GM21619 (cell line): Measurements from ENCODE around the gene MYH3.
A peak's percentile ranks its signal among the peaks of the same experiment; 100 is the strongest.
"Not testable (repeated sequence)": the region's sequence is repeated elsewhere in the genome, so short reads cannot be mapped to it uniquely, and the experiment has no call there.

Experiments
- ATAC-seq: cut with Tn5 transposase; IDR thresholded peaks from one replicate; pipeline ENCODE4 v1.9.1; 2021; ENCODE audit not compliant: unreplicated experiment

Gene MYH3

GRCh38 chr17:10657148-10657547 lies at the start of gene MYH3:
TSS of gene MYH3 (minus strand) at chr17:10657309. CDS start at chr17:10655064, 2,245 bp downstream.
- no peak for ATAC-seq

- ATAC-seq: no peak
These were observed 48.6 kb upstream of the MYH3 start for GRCh38 chr17:10705727-10706126.

GRCh38 chr17:10702574-10702973 lies 45.5 kb upstream of the MYH3 start:
- no peak for ATAC-seq

GRCh38 chr17:10699856-10700255 lies 42.7 kb upstream of the MYH3 start:
- no peak for ATAC-seq

- ATAC-seq: no peak
These were observed 41.1 kb upstream of the MYH3 start for GRCh38 chr17:10698096-10698818.

- ATAC-seq: peak; percentile 92
These were observed 40.3 kb upstream of the MYH3 start, which contains the start of the genes ADPRM and SCO1 for GRCh38 chr17:10697092-10698081. TSS of gene ADPRM (plus strand) at chr17:10697594. CDS start at chr17:10704927, 7,333 bp downstream. TSS of gene SCO1 (minus strand) at chr17:10697533. CDS start at chr17:10697507, 26 bp downstream.

- ATAC-seq: not testable (repeated sequence)
These were observed 38.8 kb upstream of the MYH3 start for GRCh38 chr17:10695875-10696407.

GRCh38 chr17:10687499-10687898 lies 30.4 kb upstream of the MYH3 start:
- no peak for ATAC-seq

- no peak for ATAC-seq
These were observed 26.7 kb upstream of the MYH3 start for GRCh38 chr17:10683853-10684252.

GRCh38 chr17:10681866-10682446 lies 24.8 kb upstream of the MYH3 start:
- ATAC-seq: no peak

- no peak for ATAC-seq
These were observed 17.6 kb upstream of the MYH3 start for GRCh38 chr17:10674704-10675103.

- no peak for ATAC-seq
These were observed 16.2 kb upstream of the MYH3 start for GRCh38 chr17:10673312-10673711.

- no peak for ATAC-seq
These were observed 11.7 kb upstream of the MYH3 start for GRCh38 chr17:10668775-10669174.

- ATAC-seq: no peak
These were observed 9.8 kb upstream of the MYH3 start for GRCh38 chr17:10666906-10667305.

- ATAC-seq: no peak
These were observed 7.5 kb upstream of the MYH3 start for GRCh38 chr17:10664571-10664970.

- ATAC-seq: no peak
These were observed 6.1 kb upstream of the MYH3 start for GRCh38 chr17:10663231-10663630.

GRCh38 chr17:10661437-10661836 lies 4.3 kb upstream of the MYH3 start:
- ATAC-seq: no peak

- no peak for ATAC-seq
These were observed 770 bp upstream of the MYH3 start for GRCh38 chr17:10657879-10658278.

- ATAC-seq: no peak
These were observed 3.1 kb downstream of the MYH3 start for GRCh38 chr17:10653987-10654386.

- no peak for ATAC-seq
These were observed 4.0 kb downstream of the MYH3 start for GRCh38 chr17:10652984-10653659.
